Femur (tissue), 1 donor: ENCODE data around the gene PHTF2.
"Not testable (repeated sequence)": the region's sequence is repeated elsewhere in the genome, so short reads cannot be mapped to it uniquely, and the experiment has no call there.

Experiments
- DNase-seq: peaks from one replicate; pipeline ENCODE4 v3.0.0-alpha.2; 2017

The PHTF2 gene

GRCh38 chr7:77831953-77832352 lies 33.4 kb downstream of the PHTF2 start:
- DNase-seq, result no peak

DNA sequence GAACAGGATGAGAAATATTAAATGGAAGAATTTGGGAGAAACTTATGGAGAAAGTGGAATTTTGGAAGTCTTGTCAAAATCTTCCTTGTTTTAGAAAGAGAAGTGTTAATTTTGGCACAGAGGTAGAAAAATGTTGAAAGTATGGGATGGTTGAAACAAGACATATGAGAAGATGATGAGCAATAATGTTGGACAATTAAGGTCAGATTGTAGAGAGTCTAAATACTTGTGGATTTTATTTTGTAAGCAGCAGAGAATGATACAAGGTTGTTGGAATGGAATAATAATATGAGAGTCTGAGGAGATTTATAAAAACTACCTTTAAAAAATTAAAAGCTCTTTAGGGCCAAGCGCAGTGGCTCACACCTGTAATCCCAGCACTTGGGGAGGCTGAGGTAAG lies 34.6 kb downstream of the PHTF2 start:
- DNase-seq, result no peak

GRCh38 chr7:77836425-77836824 lies 37.9 kb downstream of the PHTF2 start:
- DNase-seq, result not testable (repeated sequence)

DNA sequence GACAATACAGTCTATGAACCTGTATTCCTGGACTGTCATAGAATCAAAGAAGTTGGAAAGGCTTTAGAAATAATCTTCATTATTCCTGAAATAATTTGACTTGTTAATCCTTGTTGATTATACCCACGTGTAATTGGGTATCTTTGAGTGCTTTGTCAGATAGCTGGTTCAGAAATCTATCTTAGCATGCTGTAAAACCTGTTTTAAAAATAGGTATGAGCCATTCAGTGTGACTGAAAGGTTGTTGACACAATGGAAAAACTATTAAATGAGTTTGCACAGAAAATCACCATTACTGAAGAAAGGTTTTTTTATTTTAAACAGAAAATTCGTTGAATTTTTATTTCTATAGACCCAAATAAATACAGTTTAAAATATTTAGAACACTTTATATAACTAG lies 38.7 kb downstream of the PHTF2 start:
- DNase-seq, result no peak

DNA sequence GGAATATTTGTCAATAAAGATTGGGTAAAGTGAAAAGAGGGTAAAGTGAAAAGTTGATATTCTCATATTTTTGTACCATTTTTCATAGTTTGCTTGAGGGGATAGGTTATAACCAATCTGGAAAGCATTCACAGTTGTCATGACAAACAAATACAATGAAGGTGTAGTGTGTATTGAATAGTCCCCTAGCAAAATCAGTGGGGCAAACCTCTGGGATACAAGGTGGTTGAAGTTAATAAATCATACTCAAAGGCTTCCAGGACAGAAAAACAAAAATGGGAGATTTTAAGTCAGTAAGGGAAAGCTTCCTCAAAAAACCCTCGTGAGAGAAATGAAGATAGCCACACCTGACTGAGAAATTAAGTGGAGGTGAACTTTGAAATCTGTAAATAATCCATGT lies 39.4 kb downstream of the PHTF2 start:
- DNase-seq, result no peak

DNA sequence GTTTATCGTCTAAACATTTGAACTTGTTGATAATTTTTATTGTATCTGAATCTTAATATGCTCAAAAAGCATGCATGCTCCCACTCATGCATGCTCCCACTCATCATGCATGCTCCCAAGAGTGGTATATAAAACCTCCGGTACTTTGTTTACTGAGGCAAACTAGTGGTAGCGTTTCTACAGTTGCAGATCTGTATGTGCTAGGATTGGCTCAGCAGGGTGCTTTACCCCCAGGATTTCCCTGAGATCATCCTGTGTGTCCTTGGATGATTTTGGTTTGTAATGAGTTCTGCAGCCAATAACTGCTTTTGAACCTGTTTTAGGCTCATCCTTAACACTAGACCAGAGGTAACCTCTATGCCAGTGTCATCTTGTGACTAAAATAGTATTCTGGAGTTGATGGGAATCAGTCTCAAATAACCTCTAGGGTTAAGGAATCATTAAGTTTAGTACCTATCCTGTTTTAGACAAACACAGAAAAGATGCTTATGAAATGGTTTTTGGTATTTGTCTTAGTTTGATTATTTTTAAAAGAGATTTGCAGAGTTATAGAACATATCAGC lies 40.4 kb downstream of the PHTF2 start:
- no peak for DNase-seq

DNA sequence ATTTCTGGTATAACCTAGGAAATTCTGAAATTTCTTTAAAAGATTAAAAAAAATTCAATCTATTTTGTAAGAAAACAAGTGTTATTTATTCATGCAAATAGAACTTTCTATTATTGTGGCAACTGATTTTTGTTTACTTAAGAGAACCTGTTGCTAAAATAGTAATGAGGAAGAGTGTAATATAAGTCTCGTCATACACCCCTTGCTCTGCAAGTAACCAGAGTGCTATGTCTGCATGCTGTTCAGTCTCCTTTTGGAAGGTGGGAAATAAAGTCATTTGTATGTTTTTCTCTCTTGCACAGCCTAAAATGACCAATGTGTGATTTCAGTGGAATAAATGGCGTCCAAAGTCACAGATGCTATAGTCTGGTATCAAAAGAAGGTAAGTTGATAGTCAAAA lies 41.3 kb downstream of the PHTF2 start:
- DNase-seq, result no peak

DNA sequence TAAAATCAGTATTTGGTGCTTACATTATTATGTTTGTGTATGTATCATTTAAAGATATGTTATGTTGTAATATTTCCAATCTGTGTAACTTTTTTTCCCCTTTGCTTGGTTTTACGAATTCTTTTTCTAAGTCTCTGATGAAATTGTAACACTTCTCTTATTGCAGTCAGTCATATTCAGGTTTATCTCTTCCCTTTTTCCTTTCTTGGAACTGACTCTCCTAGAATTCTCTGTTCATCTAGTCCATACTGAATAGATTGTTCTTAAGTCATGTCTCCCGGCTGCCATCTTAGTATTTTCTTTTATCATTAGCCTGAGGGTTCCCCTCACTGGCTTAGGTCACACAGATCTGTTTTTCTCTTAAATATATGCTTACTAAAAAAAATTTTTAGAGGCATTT lies 44.6 kb downstream of the PHTF2 start:
- no peak for DNase-seq

DNA sequence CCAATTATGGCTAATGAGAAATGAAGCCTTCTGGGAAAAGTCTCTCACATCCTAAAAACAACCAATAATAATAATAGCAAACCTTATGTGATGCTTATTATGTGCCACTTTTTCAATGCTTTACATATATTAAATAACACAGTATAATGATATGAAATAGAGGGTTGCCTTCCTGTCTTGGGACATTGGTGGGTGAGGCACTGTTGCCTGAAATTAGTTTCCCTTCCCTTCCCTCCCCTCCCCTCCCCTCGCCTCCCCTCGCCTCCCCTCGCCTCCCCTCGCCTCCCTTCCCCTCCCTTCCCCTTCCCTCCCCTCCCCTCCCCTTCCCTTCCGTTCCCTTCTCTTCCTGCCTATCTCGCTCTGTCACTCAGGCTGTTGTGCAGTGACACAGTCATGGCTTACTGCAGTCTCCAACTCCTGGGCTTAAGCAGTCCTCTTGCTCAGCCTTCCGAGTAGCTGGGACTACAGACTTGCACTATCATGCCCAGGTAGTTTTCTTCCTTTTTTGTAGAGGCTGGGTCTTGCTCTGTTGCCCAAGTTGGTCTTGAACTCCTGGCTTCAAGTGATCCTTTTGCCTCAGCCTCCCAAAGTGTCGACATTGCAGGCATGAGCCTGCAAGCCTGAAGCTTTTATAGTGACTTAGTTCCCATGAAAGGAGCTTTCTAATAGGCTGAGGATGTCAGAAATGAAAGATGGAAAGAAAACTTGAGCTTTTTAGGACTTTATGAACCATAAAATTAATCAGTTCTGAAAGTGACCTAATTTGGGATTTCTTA lies 47.9 kb downstream of the PHTF2 start:
- no peak for DNase-seq

DNA sequence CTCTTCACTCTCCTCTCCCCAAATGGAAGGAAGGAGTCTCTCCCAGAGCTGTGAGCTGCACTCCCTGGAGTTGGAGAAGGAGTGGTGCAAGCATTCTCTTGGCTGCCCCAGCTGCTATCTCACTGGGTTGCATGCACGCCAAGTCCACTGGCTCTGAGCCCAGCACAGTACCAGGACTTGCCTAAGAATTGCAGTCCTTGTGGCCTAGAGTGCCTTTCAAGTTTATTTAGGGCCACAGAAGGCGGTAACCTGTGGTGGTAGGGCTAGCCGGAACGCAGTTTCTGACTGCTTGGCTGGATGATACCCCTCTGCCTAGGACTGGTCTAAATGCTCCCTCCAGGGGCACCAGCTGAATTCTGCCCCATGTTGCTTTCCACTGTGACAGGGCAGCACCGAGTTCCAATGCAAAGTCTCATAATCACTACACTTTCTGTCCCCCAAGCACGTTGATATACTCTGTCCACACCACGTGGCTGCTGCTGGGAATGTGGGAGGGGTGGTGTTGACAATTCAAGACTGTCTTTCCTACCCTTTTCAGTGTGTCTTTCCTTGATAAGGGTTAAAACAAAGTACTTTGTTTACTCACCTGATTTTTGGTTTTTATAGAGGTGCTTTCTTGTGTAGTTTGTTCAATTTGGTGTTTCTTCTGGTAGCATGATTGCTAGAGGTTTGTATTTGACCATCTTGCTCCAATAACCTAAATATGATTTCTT lies 57.0 kb downstream of the PHTF2 start:
- DNase-seq, result peak; percentile 23

- no peak for DNase-seq
These were observed 59.7 kb downstream of the PHTF2 start for GRCh38 chr7:77858278-77858677.

- DNase-seq, result no peak
These were observed 60.8 kb downstream of the PHTF2 start for GRCh38 chr7:77859343-77859742.

- no peak for DNase-seq
These were observed 64.1 kb downstream of the PHTF2 start for GRCh38 chr7:77862691-77863090.

- DNase-seq, result no peak
These were observed 65.3 kb downstream of the PHTF2 start for GRCh38 chr7:77863860-77864259.

- DNase-seq, result no peak
These were observed 67.8 kb downstream of the PHTF2 start for GRCh38 chr7:77866370-77866769.

- no peak for DNase-seq
These were observed 68.4 kb downstream of the PHTF2 start for GRCh38 chr7:77866786-77867536.

DNA sequence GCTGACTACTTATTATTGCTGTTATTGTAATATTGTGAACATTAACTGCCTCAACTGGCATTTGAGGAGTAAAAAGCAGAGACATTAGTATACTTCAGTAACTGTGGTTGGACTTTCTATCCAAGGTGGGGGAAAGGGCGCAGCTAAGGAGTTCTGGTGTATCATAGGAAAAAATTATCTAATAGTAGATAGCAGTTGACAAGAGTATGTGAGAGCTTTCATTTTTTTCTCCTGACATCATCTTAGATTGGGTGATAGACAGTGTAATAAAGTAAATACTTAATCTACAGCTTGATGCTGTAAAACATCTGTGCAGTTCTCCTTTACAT lies 68.9 kb downstream of the PHTF2 start:
- DNase-seq, result no peak

DNA sequence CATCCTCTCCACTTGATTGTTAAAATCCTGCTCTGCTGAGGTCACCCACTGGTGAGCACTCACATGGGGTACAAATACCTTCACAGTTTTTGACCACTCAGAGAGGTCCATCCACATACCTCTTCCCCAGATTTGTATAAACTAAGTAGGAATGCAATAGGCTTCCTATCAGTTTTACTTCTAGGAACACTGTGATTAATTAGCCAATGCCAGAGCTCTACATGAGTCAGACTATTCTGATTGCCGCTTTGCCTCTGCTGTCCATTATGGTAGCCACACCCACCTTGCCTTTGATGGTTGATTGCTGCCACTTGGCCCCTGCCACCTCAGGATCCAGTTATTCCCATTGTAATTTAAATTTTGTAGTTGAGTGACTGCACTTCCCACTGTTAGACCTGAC lies 73.7 kb downstream of the PHTF2 start:
- not testable (repeated sequence) for DNase-seq

- not testable (repeated sequence) for DNase-seq
These were observed 75.1 kb downstream of the PHTF2 start for GRCh38 chr7:77873416-77874327.

GRCh38 chr7:77877791-77878190 lies 79.2 kb downstream of the PHTF2 start:
- DNase-seq, result no peak

DNA sequence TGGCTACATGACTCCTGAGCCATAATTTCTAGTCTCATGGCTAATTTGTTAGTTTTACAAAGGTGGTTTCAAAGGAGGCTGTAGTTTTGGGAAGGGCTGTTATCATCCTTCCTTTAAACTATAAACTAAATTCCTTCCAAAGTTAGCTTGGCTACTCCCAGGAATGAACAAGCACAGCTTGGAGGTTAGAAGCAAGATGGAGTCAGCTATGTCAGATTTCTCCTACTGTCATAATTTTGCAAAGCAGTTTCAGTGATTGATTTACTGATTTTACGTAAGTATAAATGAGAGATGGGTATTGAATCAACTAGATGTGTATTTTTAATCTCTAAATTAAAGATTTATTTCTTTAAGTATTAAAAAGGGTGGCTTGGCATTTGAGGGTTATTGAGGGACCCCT lies 79.9 kb downstream of the PHTF2 start:
- no peak for DNase-seq

DNA sequence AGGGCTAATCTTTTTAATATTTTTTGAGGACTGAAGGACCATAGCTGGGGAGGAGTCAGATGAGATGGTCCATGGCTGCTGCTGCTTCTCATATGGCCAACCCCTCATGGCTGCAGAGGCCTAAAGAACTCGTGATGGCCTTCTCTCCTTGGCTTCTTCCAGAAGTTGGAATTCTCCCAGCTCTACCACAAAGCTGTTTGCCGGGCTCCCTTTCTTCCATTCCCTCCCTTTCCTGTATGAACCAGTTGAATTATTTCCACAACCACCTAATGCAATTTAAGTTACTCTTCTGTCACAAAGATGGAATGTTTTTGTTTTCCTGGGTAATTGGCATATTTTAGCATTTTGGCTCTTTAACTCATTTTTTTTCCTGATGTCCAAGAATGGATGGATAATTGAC lies 80.7 kb downstream of the PHTF2 start:
- no peak for DNase-seq

DNA sequence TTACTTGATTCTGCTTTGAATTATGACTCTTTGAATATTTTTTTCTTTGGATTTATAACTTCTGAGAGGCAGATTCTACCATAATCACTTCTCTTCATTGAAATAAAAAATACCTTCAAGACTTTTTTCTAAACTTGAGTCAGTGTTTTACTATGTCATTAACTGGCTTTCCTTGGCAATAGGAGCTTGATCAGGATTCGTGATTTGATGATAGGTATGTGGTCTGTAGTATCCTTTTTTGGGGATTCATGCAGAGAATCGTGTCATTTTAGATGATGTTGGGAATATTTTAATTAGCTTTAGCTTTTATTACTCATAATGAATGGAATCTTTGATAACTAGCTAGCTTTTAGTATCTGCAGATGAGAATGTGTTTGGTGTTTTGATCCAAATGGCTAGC lies 83.3 kb downstream of the PHTF2 start:
- no peak for DNase-seq
